Activated CD8-positive, alpha-beta memory T cell treated with anti-CD3 and anti-CD28 coated beads, Interleukin-2, amount 50 U/mL, for 48 hours (primary cell): ENCODE results near the gene KSR2.

Experiments
- DNase-seq: peaks from one replicate; pipeline ENCODE4 v3.0.0-alpha.2; 2020

KSR2 gene

GRCh38 chr12:117485984-117486839, 482.6 kb downstream of the KSR2 start:
- no peak for DNase-seq

- no peak for DNase-seq
These were observed 483.9 kb downstream of the KSR2 start for GRCh38 chr12:117484901-117485300.

DNA sequence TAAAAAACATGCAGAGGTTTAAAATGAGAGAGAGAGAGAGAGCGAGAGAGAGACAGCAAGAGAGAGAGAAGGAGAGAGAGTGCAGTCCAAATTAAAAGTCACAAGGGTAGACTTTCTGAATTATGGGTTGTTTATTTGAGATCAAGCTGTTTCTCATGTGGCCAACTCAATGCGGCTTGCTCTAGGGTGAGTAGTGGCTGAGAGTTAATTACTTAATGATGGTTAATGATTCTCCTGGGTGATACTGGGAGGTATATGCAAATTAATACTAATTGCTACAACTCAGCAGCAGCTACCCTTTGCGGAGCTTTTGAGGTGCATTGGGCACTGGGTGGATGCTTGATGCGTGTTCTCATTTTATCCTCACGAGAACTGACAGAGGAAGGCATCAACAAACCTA, 485.3 kb downstream of the KSR2 start:
- DNase-seq: no peak

DNA sequence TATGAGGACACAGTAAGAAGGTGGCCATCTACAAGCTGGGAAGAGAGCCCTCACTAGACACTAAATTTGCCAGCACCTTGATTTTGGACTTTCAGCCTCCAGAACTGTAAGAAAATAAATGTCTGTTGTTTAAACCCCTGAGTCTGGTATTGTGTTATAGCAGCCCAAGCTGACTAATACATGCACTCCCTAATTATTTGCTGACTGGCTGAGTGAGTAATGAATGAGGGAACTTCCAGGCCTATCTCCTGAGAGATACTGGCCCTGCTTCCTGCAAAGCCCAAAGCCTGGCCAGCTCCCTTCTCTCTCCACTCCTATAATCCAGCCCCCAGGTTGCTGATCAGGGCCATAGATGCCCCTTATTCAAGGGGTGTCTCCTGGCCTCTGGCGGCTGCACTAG, 487.3 kb downstream of the KSR2 start:
- no peak for DNase-seq

DNA sequence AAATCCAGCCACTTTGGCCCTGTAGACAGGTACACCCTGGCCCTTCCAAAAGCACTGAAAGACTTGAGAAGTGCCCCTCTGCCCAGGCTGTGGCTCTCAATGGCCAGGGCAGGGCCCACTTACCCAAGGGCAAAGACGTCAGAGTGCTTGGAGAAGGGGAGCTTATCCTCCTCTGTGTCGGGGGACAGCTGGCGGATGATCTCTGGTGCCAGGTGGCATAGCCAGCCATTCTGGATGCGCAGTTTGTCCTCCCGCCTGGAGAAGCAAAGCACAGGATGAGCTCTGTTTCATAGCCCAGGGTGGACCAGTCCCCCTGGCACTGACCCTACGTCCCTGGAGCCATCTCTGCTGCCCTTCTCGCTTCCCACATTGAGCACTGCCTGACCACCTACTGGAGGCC, 492.4 kb downstream of the KSR2 start:
- DNase-seq: no peak

- no peak for DNase-seq
These were observed 494.9 kb downstream of the KSR2 start for GRCh38 chr12:117473856-117474255.

GRCh38 chr12:117472983-117473382, 495.8 kb downstream of the KSR2 start:
- DNase-seq: no peak

GRCh38 chr12:117470804-117471203, 498.0 kb downstream of the KSR2 start:
- DNase-seq: no peak

DNA sequence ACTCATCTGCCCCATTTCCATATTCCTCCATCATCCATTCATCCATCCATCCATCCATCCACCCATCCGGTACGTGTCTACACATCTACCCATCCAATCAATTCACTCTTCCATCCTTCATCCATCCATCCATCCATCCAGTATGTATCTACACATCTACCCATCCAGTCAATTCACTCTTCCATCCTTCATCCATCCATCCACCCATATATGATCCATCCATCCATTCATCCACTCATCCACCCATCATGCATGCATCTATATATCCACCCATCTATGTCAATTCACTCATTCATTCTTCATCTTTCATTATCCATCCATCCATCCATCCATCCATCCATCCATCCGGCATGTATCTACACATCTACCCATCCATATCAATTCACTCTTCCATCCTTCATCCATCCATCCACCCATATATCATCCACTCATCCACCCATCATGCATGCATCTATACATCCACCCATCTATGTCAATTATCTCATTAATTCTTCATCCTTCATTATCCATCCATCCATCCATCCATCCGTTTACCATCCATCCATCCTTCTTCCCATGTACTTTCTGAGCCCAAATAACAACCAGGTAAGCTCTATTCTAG, 498.8 kb downstream of the KSR2 start:
- no peak for DNase-seq

DNA sequence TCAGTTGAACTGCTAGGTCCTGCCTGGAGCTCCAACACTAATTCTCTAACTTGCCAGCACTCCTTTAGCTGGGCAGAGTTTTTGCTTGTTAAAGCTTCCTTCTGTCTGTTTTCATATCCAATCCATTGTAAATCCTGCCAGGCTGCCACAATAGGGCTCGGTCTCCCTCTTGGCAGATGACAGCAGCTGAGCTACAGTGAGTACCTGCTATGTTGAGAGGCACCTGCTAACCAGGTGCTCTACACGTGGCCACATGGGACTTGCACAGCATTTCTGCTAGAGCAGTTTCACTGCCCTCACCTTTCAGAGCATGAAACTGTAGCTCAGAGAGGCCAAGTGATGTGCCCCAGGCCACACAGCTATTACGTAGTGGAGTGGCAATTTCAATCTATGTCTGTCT, 500.8 kb downstream of the KSR2 start:
- no peak for DNase-seq

DNA sequence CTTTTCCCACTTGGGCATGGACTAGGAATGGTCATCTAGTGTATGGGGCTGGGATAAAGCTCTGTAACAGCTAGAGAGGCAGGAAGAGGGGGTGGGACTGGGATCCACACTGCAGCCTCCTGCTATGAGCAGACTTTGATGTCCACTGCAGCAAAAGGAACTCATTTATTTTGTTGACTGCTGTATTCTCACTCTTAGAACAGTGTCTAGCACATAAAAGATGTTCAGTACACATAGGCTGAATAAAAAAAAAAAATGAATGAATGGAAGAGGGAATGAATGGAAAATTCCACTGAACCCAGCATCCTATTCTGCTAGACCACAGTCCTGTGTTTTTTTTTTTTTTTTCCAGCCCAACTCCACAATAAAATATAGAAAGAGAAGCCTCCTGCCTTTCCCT, 501.2 kb downstream of the KSR2 start:
- DNase-seq: no peak

DNA sequence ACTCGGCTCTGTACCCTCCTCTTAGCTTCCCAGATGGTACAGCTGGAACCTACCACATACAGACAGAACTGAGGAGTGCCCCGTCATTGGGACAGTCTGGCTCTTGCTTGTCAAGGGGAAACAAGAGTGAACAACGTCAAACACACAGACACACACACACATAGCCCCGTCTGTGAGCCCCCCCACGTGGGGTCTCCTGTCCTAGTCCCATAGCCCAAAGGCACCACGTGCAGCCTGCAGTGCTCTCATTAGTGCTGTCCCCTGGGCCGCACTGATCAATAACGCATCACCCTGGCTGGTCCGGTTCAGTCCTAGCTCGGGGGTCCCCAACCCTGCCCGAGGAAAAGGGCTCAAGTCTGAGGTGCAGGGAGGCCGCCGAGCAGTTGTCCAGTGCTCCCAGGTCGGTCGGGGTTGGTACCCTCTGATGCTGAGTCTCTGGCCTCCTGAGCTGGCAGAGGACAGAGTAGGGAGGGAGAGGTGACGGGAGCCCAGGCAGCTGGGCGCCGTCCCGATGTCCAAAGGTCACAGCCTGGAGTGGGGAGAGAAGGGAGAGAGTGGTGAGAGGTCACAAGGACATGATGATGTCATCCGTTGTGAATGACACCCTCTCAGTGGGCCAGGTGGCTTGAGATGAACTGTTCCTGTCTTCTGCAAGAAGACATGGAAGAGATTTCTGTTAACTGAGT, 502.0 kb downstream of the KSR2 start:
- DNase-seq: no peak

- no peak for DNase-seq
These were observed 507.1 kb downstream of the KSR2 start for GRCh38 chr12:117461732-117462131.

DNA sequence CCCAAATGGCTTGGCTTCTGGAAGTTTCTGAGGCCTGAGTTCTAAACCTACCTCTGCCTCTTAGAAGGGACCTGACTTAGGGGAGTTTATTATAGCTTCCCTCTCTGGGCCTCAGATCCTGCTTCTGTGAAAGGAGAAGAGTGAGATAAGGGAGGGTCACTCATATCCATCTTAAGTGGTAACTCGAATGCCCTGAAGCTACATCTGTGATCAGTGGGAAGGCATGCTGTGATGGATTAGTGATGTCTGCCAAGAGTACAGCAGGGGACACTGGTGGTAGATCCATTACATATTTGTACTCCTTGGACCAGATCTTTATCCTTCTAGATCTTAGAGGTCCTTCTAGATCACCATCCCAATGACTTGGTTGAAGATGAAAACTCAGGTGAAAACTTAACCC, 509.6 kb downstream of the KSR2 start:
- no peak for DNase-seq

DNA sequence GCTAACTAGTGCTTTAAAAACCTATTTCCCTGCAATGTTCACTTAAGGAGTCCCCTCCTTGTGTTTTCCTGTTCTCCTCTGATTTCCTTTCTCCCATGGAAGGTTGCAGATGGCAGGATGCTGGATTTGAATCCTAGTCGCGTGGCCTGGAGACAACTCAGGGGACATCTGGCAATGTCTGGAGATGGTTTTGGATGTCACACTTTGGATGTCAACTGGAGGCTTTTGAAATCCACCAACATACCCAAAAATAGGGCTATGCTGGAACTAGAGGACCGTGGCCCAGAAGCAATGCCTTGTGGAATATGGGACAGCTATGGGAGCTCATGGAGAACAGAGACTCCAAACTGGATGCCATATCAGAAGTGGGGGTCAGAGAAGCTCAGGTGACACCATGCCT, 511.6 kb downstream of the KSR2 start:
- DNase-seq: no peak

GRCh38 chr12:117456076-117456475, 512.7 kb downstream of the KSR2 start:
- no peak for DNase-seq

DNA sequence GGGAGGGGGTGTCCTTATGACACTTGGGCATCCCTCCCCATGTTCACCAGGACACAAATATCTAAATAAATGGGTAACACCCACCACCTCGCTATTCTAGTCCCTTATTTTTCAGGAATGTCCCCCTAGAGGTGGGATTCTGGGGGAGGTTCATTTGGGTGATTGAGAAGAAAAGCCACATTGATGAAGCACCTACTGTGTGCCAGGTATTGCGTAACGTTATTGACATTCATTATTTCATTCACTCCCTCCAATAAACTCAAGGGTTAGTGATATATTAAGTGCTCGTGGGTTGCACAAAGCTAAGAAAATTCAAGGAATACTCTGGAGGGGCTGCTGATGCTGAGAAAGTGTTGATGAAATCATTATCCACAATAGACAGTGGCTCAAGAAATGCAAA, 514.8 kb downstream of the KSR2 start:
- DNase-seq: no peak

GRCh38 chr12:117452112-117452511, 516.7 kb downstream of the KSR2 start:
- DNase-seq: no peak

GRCh38 chr12:117450209-117450608, 518.6 kb downstream of the KSR2 start:
- no peak for DNase-seq

DNA sequence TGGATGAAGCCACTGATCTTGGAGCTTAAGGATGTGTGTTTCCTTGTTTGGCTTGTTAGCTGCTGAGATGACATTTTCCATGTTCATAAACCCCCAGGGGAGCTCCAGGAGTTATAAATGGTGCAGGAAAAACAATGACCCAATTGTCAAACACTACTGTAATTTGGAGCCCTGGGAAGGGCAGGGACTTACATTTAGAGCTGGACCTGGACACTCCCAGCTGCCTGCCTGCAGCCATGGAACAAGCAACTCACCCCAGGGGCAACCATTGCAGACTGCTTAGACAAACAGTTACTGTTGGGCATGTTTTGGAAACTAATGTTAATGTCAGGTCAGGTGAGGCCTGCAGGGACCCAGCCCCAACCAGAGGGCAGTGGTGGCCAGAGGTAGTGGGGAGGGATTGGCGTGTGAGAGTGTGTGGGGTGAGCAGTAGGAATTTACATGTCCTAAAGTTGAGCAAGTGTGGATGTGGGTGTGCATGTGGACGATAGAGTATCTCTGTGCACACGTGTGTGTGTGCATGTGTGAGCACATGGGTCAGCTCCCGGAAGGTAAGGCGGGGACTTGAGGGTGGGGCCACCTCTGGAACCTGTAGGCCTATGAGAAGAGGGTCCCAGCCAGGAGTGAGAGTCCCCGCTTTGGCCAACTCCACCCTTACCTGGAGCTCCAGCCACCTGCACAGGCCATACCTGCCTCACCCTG, 521.0 kb downstream of the KSR2 start:
- no peak for DNase-seq

DNA sequence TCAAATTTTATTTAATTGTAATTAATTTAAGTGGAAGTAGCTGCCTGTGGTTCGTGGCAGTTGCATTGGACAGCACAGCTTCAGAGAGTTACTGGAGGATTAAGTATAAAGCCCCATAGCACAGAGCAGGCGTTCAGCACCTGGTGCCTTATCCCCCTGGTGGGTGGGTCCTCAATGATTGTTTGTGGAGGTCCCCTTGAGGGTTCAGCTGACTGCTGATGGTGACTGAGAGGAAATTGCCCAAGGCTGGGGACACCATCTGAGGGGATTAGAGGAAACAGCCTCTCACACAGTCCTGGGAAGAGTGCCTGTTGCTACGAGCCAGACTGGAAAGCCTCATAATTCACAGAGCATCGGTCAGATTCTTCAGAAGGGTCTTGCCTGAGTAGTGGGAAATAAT, 524.0 kb downstream of the KSR2 start:
- DNase-seq: no peak

- no peak for DNase-seq
These were observed 527.0 kb downstream of the KSR2 start for GRCh38 chr12:117441751-117442150.

DNA sequence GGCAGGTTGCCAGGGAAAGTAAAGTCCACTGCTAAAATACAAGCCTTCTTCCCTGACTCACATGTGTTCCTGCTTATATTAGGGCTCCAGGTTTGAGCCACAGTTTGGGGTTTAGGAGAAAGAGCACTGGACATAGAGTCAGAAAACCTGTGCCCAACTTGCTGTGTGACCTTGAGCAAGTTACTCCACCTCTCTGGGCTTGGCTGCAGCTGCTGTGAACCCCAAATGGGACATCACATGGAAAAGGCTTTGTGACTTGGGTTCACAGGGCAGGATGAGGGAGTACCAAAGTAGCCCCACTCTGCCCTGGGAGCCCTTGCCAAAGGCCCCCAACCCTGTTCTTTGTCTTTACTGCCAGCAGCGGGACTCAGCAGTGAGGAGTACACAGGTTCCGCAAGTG, 528.4 kb downstream of the KSR2 start:
- DNase-seq: no peak
